SH-SY5Y (cell line): ENCODE data around the gene DGKG.

Experiments used
- GATA2 ChIP-seq: IDR thresholded peaks from 2 replicates; pipeline ENCODE4 v1.6.1; 2011; ENCODE audit warnings: mild to moderate bottlenecking, low read depth, low read length
- GATA3 ChIP-seq: IDR thresholded peaks from 2 replicates; pipeline ENCODE4 v1.6.1; 2011; ENCODE audit warnings: low read depth, mild to moderate bottlenecking, low read length, moderate library complexity

Gene DGKG

GRCh38 chr3:186226482-186226881 is 135.6 kb downstream of the DGKG start:
- TF ChIP-seq GATA2 (no peak), GATA3 (no peak)

- no peak for TF ChIP-seq GATA3
- TF ChIP-seq GATA2: no peak
Observed at GRCh38 chr3:186225603-186226002, 136.4 kb downstream of the DGKG start.

- TF ChIP-seq GATA3: no peak
- TF ChIP-seq GATA2: no peak
Observed at GRCh38 chr3:186224041-186224610, 137.9 kb downstream of the DGKG start.

- TF ChIP-seq GATA2 (no peak), GATA3 (no peak)
Observed at GRCh38 chr3:186223476-186223875, 138.6 kb downstream of the DGKG start.

GRCh38 chr3:186221760-186222378 is 140.2 kb downstream of the DGKG start:
- TF ChIP-seq GATA3 (no peak), GATA2 (no peak)

- no peak for TF ChIP-seq GATA2
- TF ChIP-seq GATA3: no peak
Observed at GRCh38 chr3:186220911-186221645, 141.0 kb downstream of the DGKG start.

- TF ChIP-seq GATA2 (no peak), GATA3 (no peak)
Observed at GRCh38 chr3:186220365-186220764, 141.7 kb downstream of the DGKG start.

- no peak for TF ChIP-seq GATA2
- TF ChIP-seq GATA3: no peak
Observed at GRCh38 chr3:186219211-186219638, 142.8 kb downstream of the DGKG start.

- TF ChIP-seq GATA2 (no peak), GATA3 (no peak)
Observed at GRCh38 chr3:186218421-186218820, 143.6 kb downstream of the DGKG start.

GRCh38 chr3:186217820-186218164 is 144.2 kb downstream of the DGKG start:
- TF ChIP-seq GATA3 (no peak), GATA2 (no peak)

GRCh38 chr3:186216900-186217819 is 144.9 kb downstream of the DGKG start:
- no peak for TF ChIP-seq GATA3
- TF ChIP-seq GATA2: no peak

- TF ChIP-seq GATA3 (no peak), GATA2 (no peak)
Observed at GRCh38 chr3:186214670-186215069, 147.4 kb downstream of the DGKG start.

- no peak for TF ChIP-seq GATA3
- TF ChIP-seq GATA2: no peak
Observed at GRCh38 chr3:186213946-186214345, 148.1 kb downstream of the DGKG start.

GRCh38 chr3:186212611-186213010 is 149.4 kb downstream of the DGKG start:
- TF ChIP-seq GATA3: no peak
- no peak for TF ChIP-seq GATA2

GRCh38 chr3:186210852-186211500 is 151.1 kb downstream of the DGKG start:
- TF ChIP-seq GATA3: no peak
- TF ChIP-seq GATA2: no peak
